ENCODE measurements around the gene OR6V1.

GRCh38 chr7:143055754-143056153 is 3.6 kb downstream of the OR6V1 start:
- no peak for TF ChIP-seq EZH2 (IDR thresholded peaks at IDR 0.05; ENCODE audit: low read length)
- no peak for TF ChIP-seq CTCF (optimal IDR thresholded peaks at IDR 0.05 in 1 of 3, IDR thresholded peaks at IDR 0.05 in 1 of 3, conservative IDR thresholded peaks at IDR 0.05 in 1 of 3; ENCODE audit: extremely low read depth in 1 of 3, insufficient read depth in 2 of 3, low read length in 3 of 3)

Data from keratinocyte (primary cell).